ENCODE measurements around the gene GATA3. TPM values are rescaled to one million over a fixed set of nuclear protein-coding genes. Genes with fewer than 3 reads are reported as not detected.
A peak's percentile ranks its signal among the peaks of the same experiment; 100 is the strongest.

The GATA3 gene
- total and polyA plus RNA-seq, 7 donors = 1.2 to 2.1 TPM; not detected in 5

- peaks cover 63 to 87% (median 69%) of the 10 kb centered on the region in 3 donors for H3K27me3 ChIP-seq
Observed at GRCh38 chr10:8035006-8035640, 19.4 kb upstream of the GATA3 start.

GRCh38 chr10:8035641-8036470 is 18.6 kb upstream of the GATA3 start:
- Histone ChIP-seq H3K4me1 (peaks cover 0 to 42% (median 30%) of the 10 kb centered on the region in 4 donors), H3K36me3 (no peaks in the 10 kb centered on the region), H3K9me3 (no peaks in the 10 kb centered on the region), H3K27ac (no peak overlapping the region), H3K4me3 (no peak overlapping the region), H3K27me3 (peaks cover 63 to 94% (median 76%) of the 10 kb centered on the region in 3 donors)
- intact Hi-C loops (cut with DNase I) = no loop called here
- TF ChIP-seq EP300 (IDR thresholded peaks at IDR 0.05) (no peak), POLR2AphosphoS5 (IDR thresholded peaks at IDR 0.05) (no peak), POLR2A (IDR thresholded peaks at IDR 0.05) (no peak), CTCF (IDR thresholded peaks at IDR 0.05) (no peak)
- WGBS, 2 donors = 7 to 16% methylated on average over 47 of the region's 47 CpGs
- DNase-seq = no peak

More at GRCh38 chr10:8035006-8035640, 19.4 kb upstream of the GATA3 start:
- H3K27ac ChIP-seq = no peak overlapping the region
- 5 to 11% methylated on average over 32 of the region's 32 CpGs for WGBS, 2 donors
- peak overlapping the region in 2 of 4 donors; percentile 15 to 20 for H3K4me3 ChIP-seq
- no peaks in the 10 kb centered on the region for H3K9me3 ChIP-seq
- intact Hi-C loops (cut with DNase I) = no loop called here
- peaks cover 0 to 42% (median 30%) of the 10 kb centered on the region in 4 donors for H3K4me1 ChIP-seq
- TF ChIP-seq POLR2AphosphoS5 (IDR thresholded peaks at IDR 0.05) (no peak), CTCF (IDR thresholded peaks at IDR 0.05) (no peak), EP300 (IDR thresholded peaks at IDR 0.05) (no peak), POLR2A (IDR thresholded peaks at IDR 0.05) (no peak)
- no peak for DNase-seq
- no peaks in the 10 kb centered on the region for H3K36me3 ChIP-seq

GRCh38 chr10:8036506-8037198 is 17.8 kb upstream of the GATA3 start:
- DNase-seq = no peak
- H3K27me3 ChIP-seq = peaks cover 64 to 96% (median 84%) of the 10 kb centered on the region in 3 donors
- H3K4me3 ChIP-seq = no peak overlapping the region
- TF ChIP-seq POLR2A (IDR thresholded peaks at IDR 0.05) (no peak), EP300 (IDR thresholded peaks at IDR 0.05) (no peak), POLR2AphosphoS5 (IDR thresholded peaks at IDR 0.05) (no peak), CTCF (IDR thresholded peaks at IDR 0.05) (no peak)
- H3K9me3 ChIP-seq = no peaks in the 10 kb centered on the region
- no peak overlapping the region for H3K27ac ChIP-seq
- intact Hi-C loops (cut with DNase I) = no loop called here
- 11 to 19% methylated on average over 18 of the region's 18 CpGs for WGBS, 2 donors
- H3K36me3 ChIP-seq = no peaks in the 10 kb centered on the region
- H3K4me1 ChIP-seq = peaks cover 0 to 42% (median 30%) of the 10 kb centered on the region in 4 donors

GRCh38 chr10:8037199-8037801 is 17.2 kb upstream of the GATA3 start:
- intact Hi-C loops (cut with DNase I) = no loop called here
- whole genome bisulfite sequencing, 2 donors = 7 to 12% methylated on average over 32 of the region's 32 CpGs
- no peak for DNase-seq
- no peak for TF ChIP-seq EP300 (IDR thresholded peaks at IDR 0.05)
- no peak for TF ChIP-seq POLR2A (IDR thresholded peaks at IDR 0.05)
- TF ChIP-seq CTCF (IDR thresholded peaks at IDR 0.05) = no peak
- no peak for TF ChIP-seq POLR2AphosphoS5 (IDR thresholded peaks at IDR 0.05)
- peaks cover 70 to 97% (median 91%) of the 10 kb centered on the region in 3 donors for H3K27me3 ChIP-seq
- H3K9me3 ChIP-seq = no peaks in the 10 kb centered on the region
- no peaks in the 10 kb centered on the region for H3K36me3 ChIP-seq
- H3K4me3 ChIP-seq = no peak overlapping the region
- H3K4me1 ChIP-seq = peaks cover 0 to 42% (median 30%) of the 10 kb centered on the region in 4 donors
- H3K27ac ChIP-seq = no peak overlapping the region
